ENCODE results near the gene DCPS.

The DCPS gene

GRCh38 chr11:126346586-126346940, 42.7 kb downstream of the DCPS start:
- H3K4me3 ChIP-seq (ENCODE audit: low read depth, low read length): peak overlapping the region; percentile 13
- DNase-seq (ENCODE audit: low read depth): no peak
- TF ChIP-seq MYC (IDR thresholded peaks at IDR 0.05; ENCODE audit: low read depth, low read length) (no peak), CTCF (IDR thresholded peaks at IDR 0.05; ENCODE audit: low read depth, low read length) (no peak), MAX (IDR thresholded peaks at IDR 0.05; ENCODE audit: low read depth, low read length) (no peak), POLR2A (IDR thresholded peaks at IDR 0.05; ENCODE audit: extremely low read depth, insufficient read length) (no peak)

GRCh38 chr11:126346946-126347345, 43.1 kb downstream of the DCPS start:
- peak overlapping the region; percentile 13 for H3K4me3 ChIP-seq (ENCODE audit: low read depth, low read length)
- peak; percentile 78 for DNase-seq (ENCODE audit: low read depth)

GRCh38 chr11:126347751-126348668, 44.1 kb downstream of the DCPS start:
- TF ChIP-seq MYC (IDR thresholded peaks at IDR 0.05; ENCODE audit: low read depth, low read length): peak; percentile 20; the same call in 1 of the 2 replicates
- no peak for TF ChIP-seq POLR2A (IDR thresholded peaks at IDR 0.05; ENCODE audit: extremely low read depth, insufficient read length)
- TF ChIP-seq MAX (IDR thresholded peaks at IDR 0.05; ENCODE audit: low read depth, low read length): peak; percentile 41
- no peak for TF ChIP-seq CTCF (IDR thresholded peaks at IDR 0.05; ENCODE audit: low read depth, low read length)
- H3K4me3 ChIP-seq (ENCODE audit: low read depth, low read length): peak overlapping the region; percentile 27
- DNase-seq (ENCODE audit: low read depth): peak; percentile 91

GRCh38 chr11:126348806-126349582, 45.1 kb downstream of the DCPS start:
- H3K4me3 ChIP-seq (ENCODE audit: low read depth, low read length): peak overlapping the region; percentile 27
- peak; percentile 51 for DNase-seq (ENCODE audit: low read depth)
- TF ChIP-seq CTCF (IDR thresholded peaks at IDR 0.05; ENCODE audit: low read depth, low read length) (no peak), MAX (IDR thresholded peaks at IDR 0.05; ENCODE audit: low read depth, low read length) (no peak), POLR2A (IDR thresholded peaks at IDR 0.05; ENCODE audit: extremely low read depth, insufficient read length) (no peak), MYC (IDR thresholded peaks at IDR 0.05; ENCODE audit: low read depth, low read length) (no peak)

- peak; percentile 43 for DNase-seq (ENCODE audit: low read depth)
- TF ChIP-seq MYC (IDR thresholded peaks at IDR 0.05; ENCODE audit: low read depth, low read length) (no peak), CTCF (IDR thresholded peaks at IDR 0.05; ENCODE audit: low read depth, low read length) (no peak), POLR2A (IDR thresholded peaks at IDR 0.05; ENCODE audit: extremely low read depth, insufficient read length) (no peak), MAX (IDR thresholded peaks at IDR 0.05; ENCODE audit: low read depth, low read length) (no peak)
Observed at GRCh38 chr11:126350836-126351235, 47.0 kb downstream of the DCPS start.

GRCh38 chr11:126352163-126352562, 48.3 kb downstream of the DCPS start:
- TF ChIP-seq MYC (IDR thresholded peaks at IDR 0.05; ENCODE audit: low read depth, low read length): no peak
- no peak for TF ChIP-seq POLR2A (IDR thresholded peaks at IDR 0.05; ENCODE audit: extremely low read depth, insufficient read length)
- no peak for TF ChIP-seq CTCF (IDR thresholded peaks at IDR 0.05; ENCODE audit: low read depth, low read length)
- no peak for TF ChIP-seq MAX (IDR thresholded peaks at IDR 0.05; ENCODE audit: low read depth, low read length)
- DNase-seq (ENCODE audit: low read depth): no peak
- peak overlapping the region; percentile 96 for H3K4me3 ChIP-seq (ENCODE audit: low read depth, low read length)

More at GRCh38 chr11:126350836-126351235, 47.0 kb downstream of the DCPS start:
- H3K4me3 ChIP-seq (ENCODE audit: low read depth, low read length): peak overlapping the region; percentile 4
